GM19043 (cell line): Measurements from ENCODE around the gene AHRR.
"Not testable (repeated sequence)": the region's sequence is repeated elsewhere in the genome, so short reads cannot be mapped to it uniquely, and the experiment has no call there.

Experiments
- ATAC-seq: cut with Tn5 transposase; IDR thresholded peaks from one replicate; pipeline ENCODE4 v1.9.1; 2021; ENCODE audit warnings: low read depth; ENCODE audit not compliant: unreplicated experiment

The AHRR gene

GRCh38 chr5:405421-405820 is 83.9 kb downstream of the AHRR start:
- no peak for ATAC-seq

GRCh38 chr5:406041-406440 is 84.5 kb downstream of the AHRR start:
- ATAC-seq, result no peak

- ATAC-seq, result no peak
These were observed 85.5 kb downstream of the AHRR start for GRCh38 chr5:407051-407450.

- ATAC-seq, result no peak
These were observed 86.3 kb downstream of the AHRR start for GRCh38 chr5:407801-408268.

- ATAC-seq, result no peak
These were observed 89.5 kb downstream of the AHRR start for GRCh38 chr5:410911-411517.

GRCh38 chr5:411728-412127 is 90.2 kb downstream of the AHRR start:
- ATAC-seq, result no peak

- not testable (repeated sequence) for ATAC-seq
These were observed 93.7 kb downstream of the AHRR start for GRCh38 chr5:414991-415927.

- ATAC-seq, result no peak
These were observed 94.6 kb downstream of the AHRR start for GRCh38 chr5:415928-416635.

- ATAC-seq, result no peak
These were observed 95.1 kb downstream of the AHRR start for GRCh38 chr5:416636-416960.

GRCh38 chr5:417301-418161 is 96.0 kb downstream of the AHRR start:
- ATAC-seq, result no peak

GRCh38 chr5:418162-419121 is 96.9 kb downstream of the AHRR start:
- ATAC-seq, result no peak

GRCh38 chr5:419970-420369 is 98.5 kb downstream of the AHRR start:
- ATAC-seq, result no peak

- ATAC-seq, result no peak
These were observed 99.2 kb downstream of the AHRR start for GRCh38 chr5:420632-421286.

- ATAC-seq, result no peak
These were observed 99.9 kb downstream of the AHRR start for GRCh38 chr5:421287-421880.

GRCh38 chr5:421901-422300 is 100.4 kb downstream of the AHRR start:
- no peak for ATAC-seq

- no peak for ATAC-seq
These were observed 101.1 kb downstream of the AHRR start for GRCh38 chr5:422323-423232.

- no peak for ATAC-seq
These were observed 101.7 kb downstream of the AHRR start for GRCh38 chr5:423233-423565.
